NOMO-1 treated with DMSO at 0.1 percent for 48 hours (cell line): ENCODE results near the gene ZNF891.

Experiments used
- DNase-seq: peaks from one replicate; lab custom pipeline; 2025; ENCODE audit not compliant: unreplicated experiment; lab: John Stamatoyannopoulos, UW

Gene ZNF891

GRCh38 chr12:133063556-133063955, 66.5 kb downstream of the ZNF891 start:
- no peak for DNase-seq

GRCh38 chr12:133061954-133062353, 68.1 kb downstream of the ZNF891 start:
- DNase-seq, result no peak

- no peak for DNase-seq
These were observed 71.6 kb downstream of the ZNF891 start for GRCh38 chr12:133058203-133059113.

- DNase-seq, result no peak
These were observed 72.6 kb downstream of the ZNF891 start for GRCh38 chr12:133057446-133057845.
